HUES48 (cell line): ENCODE results near the gene SAA4.
A peak's percentile ranks its signal among the peaks of the same experiment; 100 is the strongest.
"Not testable (repeated sequence)": the region's sequence is repeated elsewhere in the genome, so short reads cannot be mapped to it uniquely, and the experiment has no call there.

ENCODE experiments used
- H3K27ac ChIP-seq: one replicate; pipeline ENCODE4 v1.7.0; 2013; ENCODE audit warnings: low read depth, low read length, inconsistent platforms
- H3K27me3 ChIP-seq: 2 replicates; pipeline ENCODE4 v1.6.1; 2013; ENCODE audit warnings: mild to moderate bottlenecking, low read length; ENCODE audit not compliant: control insufficient read depth, insufficient read depth
- H3K36me3 ChIP-seq: 2 replicates; pipeline ENCODE4 v1.6.1; 2013; ENCODE audit warnings: low read length; ENCODE audit not compliant: control insufficient read depth, insufficient read depth
- H3K4me1 ChIP-seq: 2 replicates; pipeline ENCODE4 v1.6.1; 2013; ENCODE audit warnings: mild to moderate bottlenecking, low read length; ENCODE audit not compliant: control insufficient read depth, insufficient read depth
- H3K4me3 ChIP-seq: 2 replicates; pipeline ENCODE4 v1.5.1; 2013; ENCODE audit warnings: mild to moderate bottlenecking, low read depth, low read length
- H3K9ac ChIP-seq: 2 replicates; pipeline ENCODE4 v1.6.1; 2013; ENCODE audit warnings: mild to moderate bottlenecking, low read depth, low read length, moderate library complexity
- H3K9me3 ChIP-seq: 2 replicates; pipeline ENCODE4 v1.6.1; 2013; ENCODE audit warnings: low read length; ENCODE audit not compliant: control insufficient read depth, insufficient read depth

Gene SAA4

GRCh38 chr11:18222814-18223421, 13.7 kb downstream of the SAA4 start:
- no peaks in the 10 kb centered on the region for H3K9me3 ChIP-seq
- H3K4me1 ChIP-seq, result no peaks in the 10 kb centered on the region
- no peaks in the 10 kb centered on the region for H3K27me3 ChIP-seq
- no peak overlapping the region for H3K9ac ChIP-seq
- H3K27ac ChIP-seq, result no peak overlapping the region
- H3K36me3 ChIP-seq, result no peaks in the 10 kb centered on the region
- H3K4me3 ChIP-seq, result no peak overlapping the region

DNA sequence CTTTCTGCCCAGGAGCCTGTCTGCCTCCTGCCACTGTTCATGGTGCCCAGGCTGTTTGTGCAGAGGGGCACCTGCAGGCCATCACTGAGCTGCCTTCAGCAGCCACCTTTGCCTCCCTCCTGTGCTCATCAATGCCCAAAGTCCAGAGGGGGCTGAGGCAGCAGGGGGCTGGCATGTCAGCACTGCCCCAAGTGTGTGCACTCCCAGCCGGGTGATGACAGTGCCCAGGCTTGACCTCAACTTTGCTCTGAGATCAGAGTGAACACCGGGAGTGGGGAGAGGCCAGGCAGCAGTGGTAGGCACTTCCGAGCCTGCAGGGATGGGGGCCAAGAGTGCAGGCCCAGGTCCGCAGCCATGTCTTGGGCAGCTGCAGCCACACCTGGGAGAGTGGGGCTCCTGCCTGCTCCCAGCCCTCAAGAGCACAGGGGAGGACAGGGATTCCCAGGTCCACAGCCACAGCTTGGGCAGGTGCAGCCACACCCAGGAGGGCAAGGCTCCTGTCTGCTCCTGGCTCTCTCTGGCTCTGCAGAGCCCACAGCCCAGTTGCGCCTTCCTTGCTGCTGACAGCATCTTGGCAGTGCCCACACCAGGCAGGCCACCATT, 15.2 kb downstream of the SAA4 start:
- Histone ChIP-seq H3K4me3 (no peak overlapping the region), H3K4me1 (no peaks in the 10 kb centered on the region), H3K27ac (no peak overlapping the region), H3K36me3 (no peaks in the 10 kb centered on the region), H3K9ac (no peak overlapping the region), H3K27me3 (no peaks in the 10 kb centered on the region), H3K9me3 (no peaks in the 10 kb centered on the region)

DNA sequence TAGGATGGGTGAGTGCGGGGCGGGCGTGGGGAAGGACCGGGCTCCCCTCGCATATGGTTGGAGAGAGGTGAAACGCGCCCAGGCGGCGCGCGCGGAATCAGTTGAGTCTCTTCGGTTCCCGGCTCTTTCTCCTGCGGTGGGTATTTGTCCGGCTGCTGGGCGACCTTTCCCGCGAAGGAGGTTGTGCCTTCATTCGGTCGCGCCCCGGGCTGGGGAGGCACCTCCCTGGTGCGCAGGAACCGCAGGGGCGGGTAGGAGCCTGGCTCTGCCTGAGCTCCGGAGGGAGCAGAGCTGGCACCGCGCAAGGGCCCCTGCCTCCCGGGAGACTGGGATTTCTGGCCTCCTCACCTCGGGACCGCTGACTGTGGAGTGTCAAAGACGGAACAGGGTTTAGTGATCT, 27.5 kb downstream of the SAA4 start:
- H3K36me3 ChIP-seq, result no peaks in the 10 kb centered on the region
- no peaks in the 10 kb centered on the region for H3K9me3 ChIP-seq
- no peak overlapping the region for H3K27ac ChIP-seq
- H3K4me3 ChIP-seq, result no peak overlapping the region
- no peaks in the 10 kb centered on the region for H3K4me1 ChIP-seq
- H3K9ac ChIP-seq, result no peak overlapping the region
- no peaks in the 10 kb centered on the region for H3K27me3 ChIP-seq

GRCh38 chr11:18204771-18205170, 31.8 kb downstream of the SAA4 start:
- no peak overlapping the region for H3K9ac ChIP-seq
- no peaks in the 10 kb centered on the region for H3K27me3 ChIP-seq
- no peaks in the 10 kb centered on the region for H3K4me1 ChIP-seq
- H3K9me3 ChIP-seq, result no peaks in the 10 kb centered on the region
- H3K4me3 ChIP-seq, result no peak overlapping the region
- H3K27ac ChIP-seq, result no peak overlapping the region
- no peaks in the 10 kb centered on the region for H3K36me3 ChIP-seq

GRCh38 chr11:18204220-18204619, 32.4 kb downstream of the SAA4 start:
- no peaks in the 10 kb centered on the region for H3K4me1 ChIP-seq
- H3K9ac ChIP-seq, result no peak overlapping the region
- H3K27ac ChIP-seq, result no peak overlapping the region
- H3K4me3 ChIP-seq, result no peak overlapping the region
- H3K27me3 ChIP-seq, result no peaks in the 10 kb centered on the region
- H3K36me3 ChIP-seq, result no peaks in the 10 kb centered on the region
- H3K9me3 ChIP-seq, result no peaks in the 10 kb centered on the region

GRCh38 chr11:18203723-18204122, 32.9 kb downstream of the SAA4 start:
- Histone ChIP-seq H3K4me3 (0 out of 2 replicates have a peak overlapping the region, but pooled peaks have one; percentile 31), H3K9ac (no peak overlapping the region), H3K27me3 (no peaks in the 10 kb centered on the region), H3K9me3 (no peaks in the 10 kb centered on the region), H3K36me3 (no peaks in the 10 kb centered on the region), H3K27ac (no peak overlapping the region), H3K4me1 (no peaks in the 10 kb centered on the region)

GRCh38 chr11:18197738-18198137, 38.9 kb downstream of the SAA4 start:
- H3K4me1 ChIP-seq, H3K9me3 ChIP-seq, H3K36me3 ChIP-seq, H3K27ac ChIP-seq, H3K9ac ChIP-seq, H3K4me3 ChIP-seq, H3K27me3 ChIP-seq: not testable (repeated sequence)

- Histone ChIP-seq H3K9me3 (no peaks in the 10 kb centered on the region), H3K27me3 (no peaks in the 10 kb centered on the region), H3K36me3 (no peaks in the 10 kb centered on the region), H3K4me3 (no peak overlapping the region), H3K4me1 (peaks cover 3% of the 10 kb centered on the region; the same call in 1 of the 2 replicates), H3K27ac (no peak overlapping the region), H3K9ac (no peak overlapping the region)
These were observed 40.1 kb downstream of the SAA4 start for GRCh38 chr11:18196532-18196931.

GRCh38 chr11:18193010-18193409, 43.6 kb downstream of the SAA4 start:
- H3K27me3 ChIP-seq, result no peaks in the 10 kb centered on the region

DNA sequence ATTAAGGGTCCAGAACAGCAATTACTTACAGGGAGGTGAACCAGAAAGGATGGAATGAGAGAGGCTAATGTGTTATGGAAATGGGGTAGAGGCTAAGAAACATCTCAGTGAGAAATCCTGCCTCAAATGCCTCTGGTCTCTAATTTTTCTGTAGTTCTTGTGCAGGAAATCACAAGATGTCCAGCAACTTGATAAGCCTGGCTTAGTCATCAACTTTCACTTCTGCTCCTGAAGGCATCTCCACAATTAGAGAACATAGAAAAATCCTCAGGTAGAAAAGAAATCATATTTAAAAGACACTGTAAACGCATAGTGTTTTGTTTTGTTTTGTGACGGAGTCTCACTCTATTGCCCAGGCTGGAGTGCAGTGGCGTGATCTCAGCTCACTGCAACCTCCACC, 45.2 kb downstream of the SAA4 start:
- Histone ChIP-seq H3K27me3 (no peaks in the 10 kb centered on the region), H3K36me3 (no peaks in the 10 kb centered on the region), H3K4me1 (peaks cover 3% of the 10 kb centered on the region; the same call in 1 of the 2 replicates), H3K9ac (no peak overlapping the region), H3K9me3 (no peaks in the 10 kb centered on the region), H3K4me3 (no peak overlapping the region), H3K27ac (no peak overlapping the region)

More at GRCh38 chr11:18193010-18193409, 43.6 kb downstream of the SAA4 start:
- no peaks in the 10 kb centered on the region for H3K36me3 ChIP-seq
- no peak overlapping the region for H3K9ac ChIP-seq
- no peak overlapping the region for H3K27ac ChIP-seq
- H3K9me3 ChIP-seq, result no peaks in the 10 kb centered on the region
- no peak overlapping the region for H3K4me3 ChIP-seq
- H3K4me1 ChIP-seq, result peaks cover 3% of the 10 kb centered on the region; the same call in 1 of the 2 replicates

GRCh38 chr11:18189476-18190245, 46.9 kb downstream of the SAA4 start:
- H3K9ac ChIP-seq, H3K9me3 ChIP-seq, H3K27ac ChIP-seq, H3K4me1 ChIP-seq, H3K4me3 ChIP-seq, H3K36me3 ChIP-seq, H3K27me3 ChIP-seq: not testable (repeated sequence)
